ENCODE measurements around the gene C14orf132.

Gene C14orf132

GRCh38 chr14:96058576-96059200, 19.5 kb downstream of the C14orf132 start:
- TF ChIP-seq ZC3H10 (CRISPR knock-in tag; IDR thresholded peaks at IDR 0.05) = no peak
- TF ChIP-seq PPARA (CRISPR knock-in tag; IDR thresholded peaks at IDR 0.05; ENCODE audit: borderline replicate concordance) = no peak
- no peak for TF ChIP-seq RARB (CRISPR knock-in tag; IDR thresholded peaks at IDR 0.05)
- no peak for TF ChIP-seq CREB5 (CRISPR knock-in tag; IDR thresholded peaks at IDR 0.05; ENCODE audit: low read depth)
- TF ChIP-seq ZFP30 (CRISPR knock-in tag; IDR thresholded peaks at IDR 0.05) = no peak
- no peak for TF ChIP-seq ZFP3 (CRISPR knock-in tag; IDR thresholded peaks at IDR 0.05)
- no peak for TF ChIP-seq ZNF565 (CRISPR knock-in tag; conservative IDR thresholded peaks at IDR 0.05; ENCODE audit: low read depth)
- no peak for TF ChIP-seq TCF4 (CRISPR knock-in tag; IDR thresholded peaks at IDR 0.05; ENCODE audit: borderline replicate concordance)
- no peak for TF ChIP-seq ZNF70 (CRISPR knock-in tag; IDR thresholded peaks at IDR 0.05)
- TF ChIP-seq ISL1 (CRISPR knock-in tag; IDR thresholded peaks at IDR 0.05) = no peak
- TF ChIP-seq BACH2 (CRISPR knock-in tag; IDR thresholded peaks at IDR 0.05; ENCODE audit: borderline replicate concordance) = no peak

GRCh38 chr14:96059519-96060135, 20.5 kb downstream of the C14orf132 start:
- no peak for ATAC-seq
- TF ChIP-seq TOX (CRISPR knock-in tag; IDR thresholded peaks at IDR 0.05; ENCODE audit: borderline replicate concordance) = no peak
- TF ChIP-seq ZFP30 (CRISPR knock-in tag; IDR thresholded peaks at IDR 0.05) = no peak
- TF ChIP-seq RARB (CRISPR knock-in tag; IDR thresholded peaks at IDR 0.05) = no peak
- TF ChIP-seq CSDC2 (CRISPR knock-in tag; IDR thresholded peaks at IDR 0.05) = no peak
- TF ChIP-seq POU6F1 (CRISPR knock-in tag; IDR thresholded peaks at IDR 0.05; ENCODE audit: borderline replicate concordance, low read depth) = no peak
- TF ChIP-seq PATZ1 (CRISPR knock-in tag; IDR thresholded peaks at IDR 0.05; ENCODE audit: borderline replicate concordance) = no peak
- TF ChIP-seq CSRNP3 (CRISPR knock-in tag; IDR thresholded peaks at IDR 0.05) = no peak
- TF ChIP-seq SNAI2 (CRISPR knock-in tag; IDR thresholded peaks at IDR 0.05) = no peak
- TF ChIP-seq ZNF70 (CRISPR knock-in tag; IDR thresholded peaks at IDR 0.05) = no peak

More at GRCh38 chr14:96058576-96059200, 19.5 kb downstream of the C14orf132 start:
- no peak for ATAC-seq

- TF ChIP-seq CREB5 (CRISPR knock-in tag; IDR thresholded peaks at IDR 0.05; ENCODE audit: low read depth) (no peak), ARNTL (CRISPR knock-in tag; IDR thresholded peaks at IDR 0.05; ENCODE audit: borderline replicate concordance, low read depth) (no peak), PPARA (CRISPR knock-in tag; IDR thresholded peaks at IDR 0.05; ENCODE audit: borderline replicate concordance) (no peak), CSDC2 (CRISPR knock-in tag; IDR thresholded peaks at IDR 0.05) (no peak), ZNF565 (CRISPR knock-in tag; conservative IDR thresholded peaks at IDR 0.05; ENCODE audit: low read depth) (no peak), PATZ1 (CRISPR knock-in tag; IDR thresholded peaks at IDR 0.05; ENCODE audit: borderline replicate concordance) (no peak), ZC3H10 (CRISPR knock-in tag; IDR thresholded peaks at IDR 0.05) (no peak), ESRRG (CRISPR knock-in tag; IDR thresholded peaks at IDR 0.05) (no peak), TSHZ2 (CRISPR knock-in tag; IDR thresholded peaks at IDR 0.05) (no peak), SNAI2 (CRISPR knock-in tag; IDR thresholded peaks at IDR 0.05) (no peak), ISL1 (CRISPR knock-in tag; IDR thresholded peaks at IDR 0.05) (no peak), ZNF70 (CRISPR knock-in tag; IDR thresholded peaks at IDR 0.05) (no peak), BACH2 (CRISPR knock-in tag; IDR thresholded peaks at IDR 0.05; ENCODE audit: borderline replicate concordance) (no peak), OSR1 (CRISPR knock-in tag; IDR thresholded peaks at IDR 0.05) (no peak)
- no peak for ATAC-seq
These were observed 21.2 kb downstream of the C14orf132 start for GRCh38 chr14:96060186-96060933.

Measured in SK-N-SH treated with all-trans-retinoic acid at 6 μM for 48 hours (cell line).